HepG2 (cell line): Measurements from ENCODE around the gene GRAMD1A. TPM values are rescaled to one million over a fixed set of nuclear protein-coding genes. Genes with fewer than 3 reads are reported as not detected.

Experiments used
- ATAC-seq: fragments of 200-7000 bp; cut with Tn5 transposase; 3 replicates; pipeline ENCODE4 v1.9.1; 2020; ENCODE audit warnings: mild to moderate bottlenecking, moderate library complexity
- BruUV-seq: library from RNA; stranded (reverse); fragments of 400-500 nt; replicated peaks from 2 replicates; lab custom pipeline; 2021; lab: Mats Ljungman, UMichigan
- CTCF ChIA-PET: fragments of 300-600 bp; formaldehyde crosslinking; extraction: SDS; loops from one replicate; lab custom pipeline; 2021; ENCODE audit warnings: low total read pairs, inconsistent platforms, low intra/inter-chr PET ratio; lab: Yijun Ruan, JAX
- POLR2A ChIA-PET: fragments of 350-600 bp; sonication (Branson Sonifier 250); formaldehyde crosslinking; loops from one replicate; lab custom pipeline; 2020; ENCODE audit warnings: antibody characterized with exemption, inconsistent platforms; lab: Yijun Ruan, JAX
- DNase-seq: peaks from one replicate; pipeline ENCODE4 v3.0.0-alpha.2; 2015; ENCODE audit warnings: low spot score
- FAIRE-seq: peaks from 3 replicates; lab custom pipeline; 2011; peaks lifted over from hg19 to GRCh38; lab: Jason Lieb, UNC
- H2AFZ ChIP-seq: one replicate; pipeline ENCODE4 v1.6.1; 2011; ENCODE audit warnings: low read length, inconsistent platforms
- H3K27ac ChIP-seq: fragments of 300-600 bp; 3 replicates; pipeline ENCODE4 v1.8.0; 2011; ENCODE audit warnings: mixed run types, mild to moderate bottlenecking, mixed read lengths, low read length, inconsistent platforms; ENCODE audit not compliant: insufficient read depth; ENCODE audit errors: extremely low read length
- H3K27me3 ChIP-seq, 2 experiments: fragments of 200-600 bp in 1 of 2; 2 replicates in 1 of 2; 3 replicates in 1 of 2; pipeline versions ENCODE4 v1.6.0 to v1.8.0; 2011; ENCODE audit warnings: low read length in 2 of 2, mild to moderate bottlenecking in 2 of 2, moderate library complexity in 2 of 2, inconsistent platforms in 1 of 2; ENCODE audit not compliant: insufficient read depth in 2 of 2, control insufficient read depth in 1 of 2
- H3K36me3 ChIP-seq, 2 experiments: fragments of 200-600 bp in 1 of 2; replicated peaks in 1 of 2; 2 replicates in 1 of 2; 3 replicates in 1 of 2; pipeline versions ENCODE4 v1.5.1 to v1.8.0; 2011; ENCODE audit warnings: low read length in 2 of 2, inconsistent platforms in 1 of 2; ENCODE audit not compliant: insufficient read depth in 2 of 2, control insufficient read depth in 1 of 2
- H3K4me1 ChIP-seq: 2 replicates; pipeline ENCODE4 v1.5.1; 2012; ENCODE audit warnings: low read length, inconsistent platforms; ENCODE audit not compliant: insufficient read depth
- H3K4me2 ChIP-seq: 2 replicates; pipeline ENCODE4 v1.6.0; 2011; ENCODE audit warnings: low read depth, low read length, inconsistent platforms
- H3K4me3 ChIP-seq, 3 experiments: fragments of 200-600 bp in 1 of 3; sonication (generic), shearing (Covaris generic) in 1 of 3; replicated peaks in 1 of 3; 2 replicates each; pipeline ENCODE4 v1.5.1; 2011 to 2016; ENCODE audit warnings: low read length in 3 of 3, inconsistent platforms in 2 of 3, low read depth in 2 of 3, mild to moderate bottlenecking in 2 of 3, control low read depth in 1 of 3, mixed read lengths in 1 of 3; ENCODE audit not compliant: insufficient read depth in 1 of 3
- H3K79me2 ChIP-seq: one replicate; pipeline ENCODE4 v1.6.1; 2011; ENCODE audit warnings: low read length, inconsistent platforms; ENCODE audit not compliant: insufficient read depth
- H3K9ac ChIP-seq: 2 replicates; pipeline ENCODE4 v1.6.0; 2011; ENCODE audit warnings: mild to moderate bottlenecking, low read depth, low read length, inconsistent platforms; ENCODE audit not compliant: insufficient read depth
- H3K9me3 ChIP-seq: 2 replicates; pipeline ENCODE4 v1.5.1; 2012; ENCODE audit warnings: mild to moderate bottlenecking, low read length
- H4K20me1 ChIP-seq: 2 replicates; pipeline ENCODE4 v1.6.0; 2011; ENCODE audit warnings: inconsistent platforms, mild to moderate bottlenecking, low read length, moderate library complexity; ENCODE audit not compliant: insufficient read depth
- ARNT ChIP-seq: fragments of 450-650 bp; IDR thresholded peaks from 2 replicates; pipeline ENCODE4 v1.6.1; 2017
- FOSL1 ChIP-seq: sonication (generic); formaldehyde crosslinking; IDR thresholded peaks from 2 replicates; pipeline ENCODE4 v1.9.0; 2021; ENCODE audit warnings: missing genetic modification reagents, borderline replicate concordance
- FOXP1 ChIP-seq, 2 experiments: fragments of 450-650 bp in 1 of 2; IDR thresholded peaks; 2 replicates each; pipeline ENCODE4 v1.6.1; 2017 to 2018; ENCODE audit warnings: antibody characterized with exemption in 1 of 2
- MATR3 ChIP-seq: sonication (generic); formaldehyde crosslinking; IDR thresholded peaks from 2 replicates; pipeline ENCODE4 v1.4.0; 2020; ENCODE audit warnings: missing genetic modification reagents
- MTF1 ChIP-seq: sonication (generic); formaldehyde crosslinking; IDR thresholded peaks from 2 replicates; pipeline ENCODE4 v1.5.0; 2020; ENCODE audit warnings: missing genetic modification reagents
- MTF2 ChIP-seq: sonication (generic); formaldehyde crosslinking; IDR thresholded peaks from 2 replicates; pipeline ENCODE4 v1.5.0; 2020; ENCODE audit warnings: missing genetic modification reagents, borderline replicate concordance
- STAT6 ChIP-seq: sonication (generic); formaldehyde crosslinking; IDR thresholded peaks from 2 replicates; pipeline ENCODE4 v1.4.0; 2020; ENCODE audit warnings: missing genetic modification reagents, mild to moderate bottlenecking, borderline replicate concordance
- ZBTB21 ChIP-seq: sonication (generic); formaldehyde crosslinking; IDR thresholded peaks from 2 replicates; pipeline ENCODE4 v1.4.0; 2020; ENCODE audit warnings: missing genetic modification reagents
- WGBS: methylation state at CpG from one replicate; pipeline ENCODE4 v1.1.6; 2017; ENCODE audit warnings: low lambda C conversion rate; 5-methylcytosine and 5-hydroxymethylcytosine counted together
- in situ Hi-C: cut with HindIII; loops from 2 replicates; pipeline ENCODE4 v1.10.0; 2017; ENCODE audit warnings: low pct_unique_long_range_greater_than_20kb; ENCODE audit not compliant: extremely low pct_ligation_motif_present
- intact Hi-C: fragments of 100-400 bp; cut with micrococcal nuclease; formaldehyde crosslinking; loops from one replicate; pipeline ENCODE4 v1.10.0; 2022; ENCODE audit not compliant: unreplicated experiment
- polyA plus RNA-seq, 8 experiments: library from polyadenylated mRNA; depleted of rRNA in 3 of 8; stranded (reverse) in 7 of 8; unstranded in 1 of 8; fragments of >200 nt; fragmentation: Illumina TruSeq in 4 of 8; extraction: Trizol in 4 of 8; gene quantifications; 2 replicates each; pipeline versions ENCODE4 v1.2.1 to v1.2.3, GENCODE V29; 2011 to 2016; ENCODE audit warnings: low read depth in 4 of 8, missing spikeins in 1 of 8, mixed read lengths in 1 of 8; ENCODE audit not compliant: insufficient read depth in 1 of 8
- total RNA-seq, 5 experiments: library from RNA; depleted of rRNA; stranded (reverse); fragments of >200 nt; fragmentation: Illumina TruSeq; extraction: Trizol; gene quantifications; 2 replicates each; pipeline ENCODE4 v1.2.3, GENCODE V29; 2016; ENCODE audit warnings: low read depth in 1 of 5
- TF ChIP-seq, protein P1 (sequence below): sonication (generic); formaldehyde crosslinking; IDR thresholded peaks from 2 replicates; pipeline ENCODE4 v1.5.0; 2020; ENCODE audit warnings: mild to moderate bottlenecking, missing genetic modification reagents, moderate library complexity

Gene GRAMD1A
- total and polyA plus RNA-seq, 2 of the 13 experiments (the other 11 are each of a cell fraction or from before 2014, with no cell fraction given) = 14.7 to 181 TPM

DNA sequence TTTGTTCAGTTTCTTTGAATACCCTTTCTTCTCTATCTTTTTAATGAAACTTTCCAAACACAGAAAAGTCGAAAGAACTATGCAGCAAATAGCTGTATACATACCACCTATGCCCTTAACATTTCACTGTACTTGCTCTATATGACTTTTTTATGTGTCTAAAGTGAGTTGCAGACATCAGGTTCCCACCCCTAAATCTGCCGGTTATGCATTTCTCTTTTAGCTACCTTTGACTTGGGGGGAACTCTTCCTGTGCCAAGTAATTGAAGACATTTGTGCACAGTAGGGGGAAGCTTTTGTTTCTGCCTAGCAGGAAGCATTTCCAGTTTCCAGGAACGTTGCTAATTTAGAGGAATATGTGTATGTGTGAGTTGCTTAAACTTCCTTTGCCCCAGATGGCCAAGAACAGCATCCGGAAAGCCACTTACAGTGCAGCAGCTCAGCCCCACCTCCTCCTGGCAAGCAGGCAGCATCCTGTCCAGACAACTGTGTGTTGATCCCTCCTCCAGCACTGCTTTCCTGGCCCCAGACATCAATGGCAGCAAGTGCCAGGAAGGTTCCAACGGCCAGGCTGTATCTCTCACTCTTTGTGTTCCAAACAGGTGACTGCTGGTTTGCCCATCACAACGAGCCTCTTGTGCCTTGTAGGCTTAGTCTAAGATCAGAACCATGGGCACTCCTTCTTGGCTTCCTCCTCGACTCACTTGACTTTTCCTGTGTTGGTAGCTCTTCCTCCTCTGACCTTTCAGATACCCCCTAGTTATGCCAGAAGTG, 14.7 kb upstream of the GRAMD1A start:
- Histone ChIP-seq H3K36me3 (no peaks in the 10 kb centered on the region), H2AFZ (no peak overlapping the region), H3K9me3 (no peaks in the 10 kb centered on the region), H3K27me3 (peaks cover 0 to 5% of the 10 kb centered on the region in 2 experiments; a peak in 2 of 5 replicates), H3K4me2 (peak overlapping the region; percentile 51; the same call in 1 of the 2 replicates), H3K9ac (no peak overlapping the region), H3K27ac (no peak overlapping the region), H3K4me3 (peak overlapping the region in 1 of 3 experiments; percentile 43; a peak in 1 of 6 replicates), H4K20me1 (no peaks in the 10 kb centered on the region), H3K79me2 (no peaks in the 10 kb centered on the region), H3K4me1 (peaks cover 19% of the 10 kb centered on the region)
- FAIRE-seq (peak; percentile 56), ATAC-seq (peak; percentile 69), DNase-seq (no peak)
- ChIA-PET CTCF (no interaction called here), POLR2A (interaction anchor here (1.5 kb wide), 1 partner anchor 21 kb away, joined by 4 read pairs; no protein-coding TSS in a partner anchor)
- TF ChIP-seq, protein P1, sequence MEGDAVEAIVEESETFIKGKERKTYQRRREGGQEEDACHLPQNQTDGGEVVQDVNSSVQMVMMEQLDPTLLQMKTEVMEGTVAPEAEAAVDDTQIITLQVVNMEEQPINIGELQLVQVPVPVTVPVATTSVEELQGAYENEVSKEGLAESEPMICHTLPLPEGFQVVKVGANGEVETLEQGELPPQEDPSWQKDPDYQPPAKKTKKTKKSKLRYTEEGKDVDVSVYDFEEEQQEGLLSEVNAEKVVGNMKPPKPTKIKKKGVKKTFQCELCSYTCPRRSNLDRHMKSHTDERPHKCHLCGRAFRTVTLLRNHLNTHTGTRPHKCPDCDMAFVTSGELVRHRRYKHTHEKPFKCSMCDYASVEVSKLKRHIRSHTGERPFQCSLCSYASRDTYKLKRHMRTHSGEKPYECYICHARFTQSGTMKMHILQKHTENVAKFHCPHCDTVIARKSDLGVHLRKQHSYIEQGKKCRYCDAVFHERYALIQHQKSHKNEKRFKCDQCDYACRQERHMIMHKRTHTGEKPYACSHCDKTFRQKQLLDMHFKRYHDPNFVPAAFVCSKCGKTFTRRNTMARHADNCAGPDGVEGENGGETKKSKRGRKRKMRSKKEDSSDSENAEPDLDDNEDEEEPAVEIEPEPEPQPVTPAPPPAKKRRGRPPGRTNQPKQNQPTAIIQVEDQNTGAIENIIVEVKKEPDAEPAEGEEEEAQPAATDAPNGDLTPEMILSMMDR = peak; percentile 13; the same call in 1 of the 2 replicates
- TF ChIP-seq FOXP1 (IDR thresholded peaks at IDR 0.05) = no peak
- TF ChIP-seq FOXP1 (CRISPR knock-in tag; IDR thresholded peaks at IDR 0.05) = no peak
- in situ Hi-C loops = no loop called here
- 9% methylated on average over 7 of the region's 7 CpGs for WGBS
- intact Hi-C loops = no loop called here
- BruUV-seq = no TSS peak

GRCh38 chr19:34988119-34988518, 12.0 kb upstream of the GRAMD1A start:
- Histone ChIP-seq H2AFZ (no peak overlapping the region), H3K27me3 (peaks cover 0 to 12% of the 10 kb centered on the region in 2 experiments; a peak in 2 of 5 replicates), H3K79me2 (no peaks in the 10 kb centered on the region), H3K4me1 (peaks cover 28% of the 10 kb centered on the region), H3K9ac (no peak overlapping the region), H3K4me3 (no peak overlapping the region), H3K4me2 (no peak overlapping the region), H3K27ac (no peak overlapping the region), H3K36me3 (no peaks in the 10 kb centered on the region), H4K20me1 (no peaks in the 10 kb centered on the region), H3K9me3 (no peaks in the 10 kb centered on the region)
- in situ Hi-C loops (no loop called here), intact Hi-C loops (no loop called here)
- WGBS = 100% methylated on average over 1 of the region's 1 CpG
- CTCF ChIA-PET = no interaction called here
- ATAC-seq (no peak), FAIRE-seq (no peak), DNase-seq (no peak)
- POLR2A ChIA-PET = no interaction called here
- no TSS peak for BruUV-seq
- TF ChIP-seq MATR3 (no peak), MTF1 (CRISPR knock-in tag) (no peak), STAT6 (no peak), MTF2 (CRISPR knock-in tag) (no peak), FOSL1 (no peak), ARNT (no peak), ZBTB21 (CRISPR knock-in tag) (no peak)
